Measurements from ENCODE around the gene ATF6.

The ATF6 gene

GRCh38 chr1:161946071-161946987 is 180.2 kb downstream of the ATF6 start:
- no CpG with 5 or more reads among the region's 5 CpGs for WGBS, 2 donors (ENCODE audit: extremely low coverage in 2 of 2, insufficient read length in 2 of 2, insufficient replicate concordance in 1 of 2)
- no peak overlapping the region for H4K8ac ChIP-seq (ENCODE audit: low read depth, low read length)
- no peaks in the 10 kb centered on the region for H3K79me1 ChIP-seq (ENCODE audit: low read depth, low read length)

GRCh38 chr1:161948435-161948834 is 182.3 kb downstream of the ATF6 start:
- Histone ChIP-seq H4K8ac (ENCODE audit: low read depth, low read length) (no peak overlapping the region), H3K4me3 (ENCODE audit: low read length in 2 of 2) (no peak overlapping the region), H2BK12ac (ENCODE audit: low read length) (no peak overlapping the region), H3K9me3 (replicated peaks in 1 of 2; ENCODE audit: control insufficient read depth in 2 of 2, insufficient read depth in 1 of 2, low read depth in 1 of 2, low read length in 2 of 2) (no peaks in the 10 kb centered on the region), H2BK15ac (ENCODE audit: low read length) (no peak overlapping the region), H3K36me3 (replicated peaks in 1 of 2; ENCODE audit: control insufficient read depth in 2 of 2, insufficient read depth in 2 of 2, low read length in 2 of 2) (no peaks in the 10 kb centered on the region), H2AK5ac (ENCODE audit: low read depth, low read length) (no peak overlapping the region), H3K14ac (ENCODE audit: low read length) (no peak overlapping the region), H3K4me2 (ENCODE audit: insufficient read depth, low read length, poor library complexity, severe bottlenecking) (no peak overlapping the region), H3K4me1 (ENCODE audit: control insufficient read depth in 2 of 2, insufficient read depth in 1 of 2, low read depth in 1 of 2, low read length in 2 of 2) (peaks cover 1 to 11% of the 10 kb centered on the region in 2 donors), H3K18ac (ENCODE audit: low read length) (no peak overlapping the region), H3K27ac (replicated peaks; ENCODE audit: low read length) (no peak overlapping the region), H3K79me1 (ENCODE audit: low read depth, low read length) (no peaks in the 10 kb centered on the region), H3K4ac (ENCODE audit: low read length) (no peak overlapping the region), H4K91ac (ENCODE audit: low read depth, low read length, poor library complexity) (no peak overlapping the region), H3K23ac (ENCODE audit: low read depth, low read length, poor library complexity) (no peak overlapping the region), H3K9ac (ENCODE audit: low read depth, low read length, poor library complexity) (no peak overlapping the region), H3K27me3 (ENCODE audit: control insufficient read depth in 3 of 3, insufficient read depth in 3 of 3, low read depth in 1 of 3, low read length in 3 of 3) (no peaks in the 10 kb centered on the region), H2BK5ac (ENCODE audit: low read length) (no peak overlapping the region), H2BK120ac (ENCODE audit: low read depth, low read length) (no peak overlapping the region), H2AFZ (ENCODE audit: low read length) (no peak overlapping the region)
- WGBS, 2 donors (ENCODE audit: extremely low coverage in 2 of 2, insufficient read length in 2 of 2, insufficient replicate concordance in 1 of 2), result no CpG with 5 or more reads among the region's 4 CpGs
- DNase-seq (ENCODE audit: low spot score), result no peak

More at GRCh38 chr1:161946071-161946987, 180.2 kb downstream of the ATF6 start:
- Histone ChIP-seq H3K4ac (ENCODE audit: low read length) (no peak overlapping the region), H3K4me1 (ENCODE audit: control insufficient read depth in 2 of 2, insufficient read depth in 1 of 2, low read depth in 1 of 2, low read length in 2 of 2) (peaks cover 1 to 11% of the 10 kb centered on the region in 2 donors), H3K4me2 (ENCODE audit: insufficient read depth, low read length, poor library complexity, severe bottlenecking) (no peak overlapping the region), H3K27ac (replicated peaks; ENCODE audit: low read length) (no peak overlapping the region), H3K36me3 (replicated peaks in 1 of 2; ENCODE audit: control insufficient read depth in 2 of 2, insufficient read depth in 2 of 2, low read length in 2 of 2) (peaks cover 0 to 5% of the 10 kb centered on the region in 2 donors), H2BK15ac (ENCODE audit: low read length) (no peak overlapping the region), H3K9me3 (replicated peaks in 1 of 2; ENCODE audit: control insufficient read depth in 2 of 2, insufficient read depth in 1 of 2, low read depth in 1 of 2, low read length in 2 of 2) (no peaks in the 10 kb centered on the region), H2AK5ac (ENCODE audit: low read depth, low read length) (no peak overlapping the region), H3K23ac (ENCODE audit: low read depth, low read length, poor library complexity) (no peak overlapping the region), H3K9ac (ENCODE audit: low read depth, low read length, poor library complexity) (no peak overlapping the region), H4K91ac (ENCODE audit: low read depth, low read length, poor library complexity) (no peak overlapping the region), H2AFZ (ENCODE audit: low read length) (no peak overlapping the region), H2BK120ac (ENCODE audit: low read depth, low read length) (no peak overlapping the region), H3K14ac (ENCODE audit: low read length) (no peak overlapping the region), H2BK5ac (ENCODE audit: low read length) (no peak overlapping the region), H3K4me3 (ENCODE audit: low read length in 2 of 2) (no peak overlapping the region), H3K27me3 (ENCODE audit: control insufficient read depth in 3 of 3, insufficient read depth in 3 of 3, low read depth in 1 of 3, low read length in 3 of 3) (no peaks in the 10 kb centered on the region), H3K18ac (ENCODE audit: low read length) (no peak overlapping the region), H2BK12ac (ENCODE audit: low read length) (no peak overlapping the region)
- DNase-seq (ENCODE audit: low spot score), result no peak

GRCh38 chr1:161949548-161949947 is 183.4 kb downstream of the ATF6 start:
- no peak overlapping the region for H3K4ac ChIP-seq (ENCODE audit: low read length)
- no peaks in the 10 kb centered on the region for H3K36me3 ChIP-seq (replicated peaks in 1 of 2; ENCODE audit: control insufficient read depth in 2 of 2, insufficient read depth in 2 of 2, low read length in 2 of 2)
- no peak overlapping the region for H3K27ac ChIP-seq (replicated peaks; ENCODE audit: low read length)
- no peak overlapping the region for H3K9ac ChIP-seq (ENCODE audit: low read depth, low read length, poor library complexity)
- no peak overlapping the region for H2BK120ac ChIP-seq (ENCODE audit: low read depth, low read length)
- H3K27me3 ChIP-seq (ENCODE audit: control insufficient read depth in 3 of 3, insufficient read depth in 3 of 3, low read depth in 1 of 3, low read length in 3 of 3), result no peaks in the 10 kb centered on the region
- no peak overlapping the region for H3K23ac ChIP-seq (ENCODE audit: low read depth, low read length, poor library complexity)
- H3K4me3 ChIP-seq (ENCODE audit: low read length in 2 of 2), result no peak overlapping the region
- no peak overlapping the region for H4K91ac ChIP-seq (ENCODE audit: low read depth, low read length, poor library complexity)
- H2BK15ac ChIP-seq (ENCODE audit: low read length), result no peak overlapping the region
- H4K8ac ChIP-seq (ENCODE audit: low read depth, low read length), result no peak overlapping the region
- no peak overlapping the region for H2BK5ac ChIP-seq (ENCODE audit: low read length)
- no peak overlapping the region for H2AK5ac ChIP-seq (ENCODE audit: low read depth, low read length)
- H3K9me3 ChIP-seq (replicated peaks in 1 of 2; ENCODE audit: control insufficient read depth in 2 of 2, insufficient read depth in 1 of 2, low read depth in 1 of 2, low read length in 2 of 2), result no peaks in the 10 kb centered on the region
- H3K4me2 ChIP-seq (ENCODE audit: insufficient read depth, low read length, poor library complexity, severe bottlenecking), result no peak overlapping the region
- no peak overlapping the region for H2BK12ac ChIP-seq (ENCODE audit: low read length)
- DNase-seq (ENCODE audit: low spot score), result no peak
- no peak overlapping the region for H3K14ac ChIP-seq (ENCODE audit: low read length)
- no CpG with 5 or more reads among the region's 2 CpGs for WGBS, 2 donors (ENCODE audit: extremely low coverage in 2 of 2, insufficient read length in 2 of 2, insufficient replicate concordance in 1 of 2)
- peaks cover 1 to 11% of the 10 kb centered on the region in 2 donors for H3K4me1 ChIP-seq (ENCODE audit: control insufficient read depth in 2 of 2, insufficient read depth in 1 of 2, low read depth in 1 of 2, low read length in 2 of 2)
- no peak overlapping the region for H3K18ac ChIP-seq (ENCODE audit: low read length)
- no peak overlapping the region for H2AFZ ChIP-seq (ENCODE audit: low read length)
- no peaks in the 10 kb centered on the region for H3K79me1 ChIP-seq (ENCODE audit: low read depth, low read length)

GRCh38 chr1:161950377-161950776 is 184.3 kb downstream of the ATF6 start:
- no peak overlapping the region for H2BK5ac ChIP-seq (ENCODE audit: low read length)
- H2BK120ac ChIP-seq (ENCODE audit: low read depth, low read length), result no peak overlapping the region
- no peaks in the 10 kb centered on the region for H3K36me3 ChIP-seq (replicated peaks in 1 of 2; ENCODE audit: control insufficient read depth in 2 of 2, insufficient read depth in 2 of 2, low read length in 2 of 2)
- no peak overlapping the region for H3K14ac ChIP-seq (ENCODE audit: low read length)
- H4K8ac ChIP-seq (ENCODE audit: low read depth, low read length), result no peak overlapping the region
- H4K91ac ChIP-seq (ENCODE audit: low read depth, low read length, poor library complexity), result no peak overlapping the region
- no peak overlapping the region for H2BK12ac ChIP-seq (ENCODE audit: low read length)
- H3K27ac ChIP-seq (replicated peaks; ENCODE audit: low read length), result no peak overlapping the region
- no peak overlapping the region for H2BK15ac ChIP-seq (ENCODE audit: low read length)
- H2AFZ ChIP-seq (ENCODE audit: low read length), result no peak overlapping the region
- H3K4me3 ChIP-seq (ENCODE audit: low read length in 2 of 2), result no peak overlapping the region
- no peak overlapping the region for H3K4me2 ChIP-seq (ENCODE audit: insufficient read depth, low read length, poor library complexity, severe bottlenecking)
- H3K4ac ChIP-seq (ENCODE audit: low read length), result no peak overlapping the region
- H3K9ac ChIP-seq (ENCODE audit: low read depth, low read length, poor library complexity), result no peak overlapping the region
- H3K9me3 ChIP-seq (replicated peaks in 1 of 2; ENCODE audit: control insufficient read depth in 2 of 2, insufficient read depth in 1 of 2, low read depth in 1 of 2, low read length in 2 of 2), result no peaks in the 10 kb centered on the region
- H2AK5ac ChIP-seq (ENCODE audit: low read depth, low read length), result no peak overlapping the region
- no peak overlapping the region for H3K23ac ChIP-seq (ENCODE audit: low read depth, low read length, poor library complexity)
- H3K79me1 ChIP-seq (ENCODE audit: low read depth, low read length), result no peaks in the 10 kb centered on the region
- no peak for DNase-seq (ENCODE audit: low spot score)
- no peaks in the 10 kb centered on the region for H3K27me3 ChIP-seq (ENCODE audit: control insufficient read depth in 3 of 3, insufficient read depth in 3 of 3, low read depth in 1 of 3, low read length in 3 of 3)
- no peak overlapping the region for H3K18ac ChIP-seq (ENCODE audit: low read length)
- peaks cover 1 to 11% of the 10 kb centered on the region in 2 donors for H3K4me1 ChIP-seq (ENCODE audit: control insufficient read depth in 2 of 2, insufficient read depth in 1 of 2, low read depth in 1 of 2, low read length in 2 of 2)
- WGBS, 2 donors (ENCODE audit: extremely low coverage in 2 of 2, insufficient read length in 2 of 2, insufficient replicate concordance in 1 of 2), result no CpG with 5 or more reads among the region's 1 CpG

Data from neuronal stem cell (in vitro differentiated cells).